Activated B cell treated with CpG ODN at 0.5 μM for 24 hours (primary cell): Measurements from ENCODE around the gene POLE. TPM values are rescaled to one million over a fixed set of nuclear protein-coding genes. Genes with fewer than 3 reads are reported as not detected.
A peak's percentile ranks its signal among the peaks of the same experiment; 100 is the strongest.

Experiments used
- ATAC-seq: fragments of 200-7000 bp; cut with Tn5 transposase; one replicate; pipeline ENCODE4 v1.10.0; 2021; ENCODE audit warnings: low read depth, mild to moderate bottlenecking, moderate library complexity
- CTCF ChIA-PET: fragments of 350-600 bp; sonication (Branson Sonifier 250); formaldehyde crosslinking; loops from one replicate; lab custom pipeline; 2021; ENCODE audit warnings: antibody characterized with exemption; lab: Charles Lee
- POLR2A ChIA-PET: fragments of 350-600 bp; sonication (Branson Sonifier 250); formaldehyde crosslinking; loops from one replicate; lab custom pipeline; 2021; ENCODE audit warnings: antibody characterized with exemption; lab: Charles Lee
- DNase-seq: peaks from one replicate; pipeline ENCODE4 v3.0.0; 2022
- H3K27ac Mint-ChIP-seq: one replicate; pipeline ENCODE4 v1.8.0; 2020; ENCODE audit warnings: mixed read lengths
- H3K27me3 Mint-ChIP-seq: one replicate; pipeline ENCODE4 v1.8.0; 2021; ENCODE audit warnings: mixed read lengths
- H3K36me3 Mint-ChIP-seq: one replicate; pipeline ENCODE4 v1.8.0; 2021; ENCODE audit warnings: low read depth, mixed read lengths
- H3K4me1 Mint-ChIP-seq: one replicate; pipeline ENCODE4 v1.8.0; 2021; ENCODE audit warnings: mixed read lengths
- H3K4me3 Mint-ChIP-seq: one replicate; pipeline ENCODE4 v1.8.0; 2020; ENCODE audit warnings: mild to moderate bottlenecking, mixed read lengths
- H3K9me3 Mint-ChIP-seq: one replicate; pipeline ENCODE4 v1.8.0; 2020; ENCODE audit warnings: mixed read lengths
- intact Hi-C: fragments of 100-400 bp; cut with micrococcal nuclease; formaldehyde crosslinking; loops from one replicate; pipeline ENCODE4 v1.15.1; 2024
- total RNA-seq: library from RNA; stranded (reverse); gene quantifications from 2 replicates; pipeline ENCODE4 v1.2.3, GENCODE V29; 2022
- TF ChIP-seq, protein P1 (sequence below): fragments of 200-600 bp; IDR thresholded peaks from one replicate; pipeline ENCODE4 v1.8.0; 2022; ENCODE audit warnings: antibody characterized with exemption, mild to moderate bottlenecking

Gene POLE
- total RNA-seq, 1 donor from 2014 or later: 64.3 TPM

DNA sequence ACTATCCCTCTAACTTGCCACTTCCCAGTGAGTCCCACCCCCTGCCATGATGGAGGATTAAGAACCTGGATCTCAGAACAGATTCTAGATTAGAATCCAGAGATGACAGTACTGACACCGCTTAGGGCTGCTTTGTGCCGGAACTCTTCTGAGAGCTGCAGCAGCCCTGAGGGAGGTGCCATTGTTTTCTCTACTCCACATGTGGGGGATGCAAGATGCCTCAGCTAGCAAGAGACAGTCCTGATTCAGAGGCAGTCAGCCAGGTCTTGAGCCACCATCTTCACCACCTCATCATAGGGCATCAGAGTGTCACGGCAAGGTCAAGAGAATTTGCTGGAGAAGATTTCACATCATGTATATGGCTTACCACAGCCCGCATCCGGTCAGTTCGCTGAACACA, 20.1 kb upstream of the POLE start:
- H3K4me1 Mint-ChIP-seq: peaks cover 21% of the 10 kb centered on the region
- TF ChIP-seq, protein P1, sequence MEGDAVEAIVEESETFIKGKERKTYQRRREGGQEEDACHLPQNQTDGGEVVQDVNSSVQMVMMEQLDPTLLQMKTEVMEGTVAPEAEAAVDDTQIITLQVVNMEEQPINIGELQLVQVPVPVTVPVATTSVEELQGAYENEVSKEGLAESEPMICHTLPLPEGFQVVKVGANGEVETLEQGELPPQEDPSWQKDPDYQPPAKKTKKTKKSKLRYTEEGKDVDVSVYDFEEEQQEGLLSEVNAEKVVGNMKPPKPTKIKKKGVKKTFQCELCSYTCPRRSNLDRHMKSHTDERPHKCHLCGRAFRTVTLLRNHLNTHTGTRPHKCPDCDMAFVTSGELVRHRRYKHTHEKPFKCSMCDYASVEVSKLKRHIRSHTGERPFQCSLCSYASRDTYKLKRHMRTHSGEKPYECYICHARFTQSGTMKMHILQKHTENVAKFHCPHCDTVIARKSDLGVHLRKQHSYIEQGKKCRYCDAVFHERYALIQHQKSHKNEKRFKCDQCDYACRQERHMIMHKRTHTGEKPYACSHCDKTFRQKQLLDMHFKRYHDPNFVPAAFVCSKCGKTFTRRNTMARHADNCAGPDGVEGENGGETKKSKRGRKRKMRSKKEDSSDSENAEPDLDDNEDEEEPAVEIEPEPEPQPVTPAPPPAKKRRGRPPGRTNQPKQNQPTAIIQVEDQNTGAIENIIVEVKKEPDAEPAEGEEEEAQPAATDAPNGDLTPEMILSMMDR: no peak
- intact Hi-C loops: no loop called here
- CTCF ChIA-PET: no interaction called here
- H3K4me3 Mint-ChIP-seq: no peak overlapping the region
- peaks cover 10% of the 10 kb centered on the region for H3K9me3 Mint-ChIP-seq
- DNase-seq (no peak), ATAC-seq (no peak)
- POLR2A ChIA-PET: interaction anchor here (0.6 kb wide), 1 partner anchor 114 kb away, joined by 3 read pairs; no protein-coding TSS in a partner anchor
- H3K27ac Mint-ChIP-seq: peak overlapping the region; percentile 72
- H3K36me3 Mint-ChIP-seq: peaks cover 33% of the 10 kb centered on the region
- H3K27me3 Mint-ChIP-seq: no peaks in the 10 kb centered on the region

DNA sequence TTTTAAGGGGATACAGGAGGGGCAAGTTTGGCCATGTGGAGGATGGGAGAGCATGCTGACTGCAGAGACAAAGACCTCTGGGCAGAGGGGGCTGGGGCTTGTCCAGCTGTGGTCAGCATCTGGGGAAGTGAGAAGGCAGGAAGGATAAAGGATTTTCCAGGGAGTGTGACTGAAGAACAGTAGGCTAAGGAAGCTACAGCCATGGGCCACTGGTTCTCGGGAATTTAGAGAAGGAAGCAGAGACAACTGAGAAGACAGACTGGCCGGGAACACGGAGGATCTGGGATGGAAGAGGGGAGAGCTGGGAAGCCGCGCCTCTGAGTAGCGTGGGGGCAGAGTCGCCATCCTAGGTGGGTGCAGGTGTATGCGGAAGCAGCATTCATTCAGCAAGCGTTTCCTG, 16.5 kb upstream of the POLE start:
- H3K4me1 Mint-ChIP-seq: peaks cover 25% of the 10 kb centered on the region
- ATAC-seq (no peak), DNase-seq (no peak)
- peaks cover 10% of the 10 kb centered on the region for H3K9me3 Mint-ChIP-seq
- no peak overlapping the region for H3K4me3 Mint-ChIP-seq
- no peaks in the 10 kb centered on the region for H3K27me3 Mint-ChIP-seq
- peaks cover 33% of the 10 kb centered on the region for H3K36me3 Mint-ChIP-seq
- TF ChIP-seq, protein P1: no peak
- ChIA-PET CTCF (no interaction called here), POLR2A (no interaction called here)
- H3K27ac Mint-ChIP-seq: peak overlapping the region; percentile 46
- intact Hi-C loops: no loop called here

DNA sequence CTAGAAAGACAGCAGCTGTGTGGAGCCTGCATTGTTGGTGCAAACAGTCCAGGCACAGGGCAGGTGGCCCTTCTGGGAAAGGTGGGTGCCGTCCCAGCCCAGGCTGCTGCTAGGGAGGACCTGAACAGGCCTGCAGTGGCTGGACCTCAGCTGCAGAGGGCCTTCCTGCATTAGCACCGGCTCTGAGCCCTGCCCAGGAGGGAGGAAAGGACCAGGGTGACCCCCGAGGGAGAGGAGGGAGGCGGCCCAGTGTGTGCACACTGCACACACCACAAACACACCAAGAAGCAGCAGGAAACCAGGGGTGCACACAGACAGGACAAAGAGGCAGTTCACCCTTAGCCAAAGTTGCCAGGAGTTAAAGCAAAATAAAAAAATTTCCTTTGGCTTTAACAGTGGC, 15.5 kb upstream of the POLE start:
- peaks cover 25% of the 10 kb centered on the region for H3K4me1 Mint-ChIP-seq
- peaks cover 4% of the 10 kb centered on the region for H3K9me3 Mint-ChIP-seq
- peaks cover 29% of the 10 kb centered on the region for H3K36me3 Mint-ChIP-seq
- intact Hi-C loops: no loop called here
- H3K27ac Mint-ChIP-seq: no peak overlapping the region
- no peak overlapping the region for H3K4me3 Mint-ChIP-seq
- TF ChIP-seq, protein P1: no peak
- ChIA-PET CTCF (no interaction called here), POLR2A (no interaction called here)
- ATAC-seq (no peak), DNase-seq (no peak)
- H3K27me3 Mint-ChIP-seq: no peaks in the 10 kb centered on the region

DNA sequence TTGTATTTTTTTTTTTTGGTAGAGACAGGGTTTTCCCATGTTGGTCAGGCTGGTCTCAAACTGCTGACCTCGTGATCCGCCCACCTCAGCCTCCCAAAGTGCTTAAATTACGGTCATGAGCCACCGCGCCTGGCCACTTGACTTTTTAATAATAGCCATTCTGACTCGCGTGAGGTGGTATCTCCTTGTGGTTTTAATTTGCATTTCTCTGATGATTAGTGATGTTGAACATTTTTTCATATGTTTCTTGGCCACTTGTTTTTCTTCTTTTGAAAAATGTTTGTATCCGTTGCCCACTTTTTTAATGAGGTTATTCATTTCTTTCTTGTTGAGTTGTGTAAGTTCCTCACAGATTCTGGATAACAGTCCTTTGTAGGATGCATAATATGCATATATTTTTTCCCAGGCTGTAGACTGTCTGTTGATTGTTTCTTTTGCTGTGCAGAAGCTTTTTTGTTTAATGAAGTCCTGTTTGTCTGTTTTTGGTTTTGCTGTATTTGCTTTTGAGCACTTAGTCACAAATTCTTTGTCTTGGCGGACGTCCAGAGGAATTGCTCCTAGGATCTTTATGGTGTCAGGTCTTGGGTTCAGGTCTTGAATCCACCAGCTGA, 13.2 kb upstream of the POLE start:
- intact Hi-C loops: loop anchor here (1.0 kb wide), 1 partner anchor 10 kb away; the partner anchor contains the start of gene PGAM5
- peaks cover 28% of the 10 kb centered on the region for H3K36me3 Mint-ChIP-seq
- peak overlapping the region; percentile 49 for H3K4me3 Mint-ChIP-seq
- DNase-seq: no peak
- ATAC-seq: peak; percentile 52
- no peaks in the 10 kb centered on the region for H3K9me3 Mint-ChIP-seq
- H3K27ac Mint-ChIP-seq: peak overlapping the region; percentile 27
- no peaks in the 10 kb centered on the region for H3K27me3 Mint-ChIP-seq
- CTCF ChIA-PET: no interaction called here
- POLR2A ChIA-PET: interaction anchor here (0.7 to 0.9 kb wide), 2 partner anchors 9 to 10 kb away, joined by 3 to 6 read pairs; no protein-coding TSS in a partner anchor
- H3K4me1 Mint-ChIP-seq: peaks cover 22% of the 10 kb centered on the region
- TF ChIP-seq, protein P1: no peak

DNA sequence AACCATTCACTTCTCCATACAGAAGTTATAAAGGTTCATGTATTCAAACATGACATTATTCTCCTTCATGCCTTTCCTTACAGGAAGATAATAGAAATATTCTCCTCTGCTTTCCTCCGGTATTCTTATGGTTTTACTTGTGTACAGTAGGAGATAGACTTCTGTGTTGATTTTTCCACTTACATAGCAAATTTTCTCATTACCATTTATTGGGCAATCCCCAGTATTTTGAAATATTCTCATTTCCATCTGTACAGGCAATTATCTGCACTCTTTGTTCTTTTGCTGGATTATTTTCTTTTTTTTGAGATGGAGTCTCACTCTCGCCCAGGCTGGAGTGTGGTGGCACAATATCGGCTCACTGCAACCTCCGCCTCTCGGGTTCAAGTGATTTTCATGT, 11.2 kb upstream of the POLE start:
- Mint-ChIP-seq H3K27me3 (no peaks in the 10 kb centered on the region), H3K9me3 (no peaks in the 10 kb centered on the region), H3K4me3 (no peak overlapping the region), H3K36me3 (peaks cover 15% of the 10 kb centered on the region), H3K4me1 (peaks cover 20% of the 10 kb centered on the region), H3K27ac (no peak overlapping the region)
- intact Hi-C loops: no loop called here
- DNase-seq (no peak), ATAC-seq (no peak)
- TF ChIP-seq, protein P1: no peak
- ChIA-PET CTCF (no interaction called here), POLR2A (interaction anchor here (0.7 kb wide), 1 partner anchor 627 kb away, joined by 6 read pairs; no protein-coding TSS in a partner anchor)
